AG04450 (cell line): ENCODE measurements around the gene SLC30A5. TPM values are rescaled to one million over a fixed set of nuclear protein-coding genes. Genes with fewer than 3 reads are reported as not detected.
"Not testable (repeated sequence)": the region's sequence is repeated elsewhere in the genome, so short reads cannot be mapped to it uniquely, and the experiment has no call there.

Source experiments
- CTCF ChIA-PET: fragments of 300-600, 350-600 bp; formaldehyde crosslinking; extraction: SDS; loops from one replicate; lab custom pipeline; 2022; ENCODE audit warnings: antibody characterized with exemption, inconsistent platforms; lab: Charles Lee
- POLR2A ChIA-PET: fragments of 350-600 bp; formaldehyde crosslinking; extraction: SDS; loops from one replicate; lab custom pipeline; 2021; ENCODE audit warnings: antibody characterized with exemption, inconsistent platforms; lab: Yijun Ruan, JAX
- DNase-seq: peaks from one replicate; pipeline ENCODE4 v3.0.0-alpha.2; 2011; ENCODE audit warnings: low read depth, low spot score
- H3K27ac ChIP-seq: one replicate; pipeline ENCODE4 v1.5.1; 2012; ENCODE audit warnings: low read depth, low read length, control low read depth
- H3K27me3 ChIP-seq: one replicate; pipeline ENCODE4 v1.6.0; 2012; ENCODE audit warnings: low read length; ENCODE audit not compliant: control insufficient read depth, insufficient read depth
- H3K4me3 ChIP-seq: 2 replicates; pipeline ENCODE4 v1.5.1; 2011; ENCODE audit warnings: mild to moderate bottlenecking, low read depth, low read length, control low read depth
- H3K9me3 ChIP-seq: 2 replicates; pipeline ENCODE4 v1.5.1; 2012; ENCODE audit warnings: low read length; ENCODE audit not compliant: control insufficient read depth, insufficient read depth
- polyA plus RNA-seq: library from polyadenylated mRNA; depleted of rRNA; stranded (reverse); fragments of >200 nt; gene quantifications from 2 replicates; pipeline ENCODE4 v1.2.3, GENCODE V29; 2011
- TF ChIP-seq, protein P1 (sequence below): IDR thresholded peaks from 2 replicates; pipeline ENCODE4 v1.5.1; 2011; ENCODE audit warnings: low read depth, low read length, control low read depth, inconsistent platforms

Gene SLC30A5
- polyA plus RNA-seq, 1 experiment = 49.2 TPM

DNA sequence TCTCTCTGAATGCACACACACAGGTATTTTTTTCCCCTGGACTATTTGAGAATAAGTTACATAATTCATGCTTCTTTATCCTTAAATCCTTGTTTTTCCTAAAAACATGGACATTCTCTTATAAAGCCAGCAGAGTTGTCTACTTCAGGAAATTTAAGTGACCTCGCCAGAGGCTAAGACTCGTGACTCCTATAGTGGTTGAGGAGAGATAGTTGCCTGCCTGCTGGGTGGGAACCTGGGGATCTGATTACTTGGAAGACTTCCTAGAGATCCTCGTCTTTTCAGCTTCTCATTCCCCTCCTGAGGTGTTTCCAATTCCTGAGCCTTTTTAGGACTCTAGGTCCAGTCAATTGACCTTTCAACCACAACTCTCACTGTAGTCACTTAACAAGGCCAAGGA lies 5.5 kb downstream of the SLC30A5 start:
- POLR2A ChIA-PET = no interaction called here
- no peak overlapping the region for H3K27ac ChIP-seq
- no peak overlapping the region for H3K4me3 ChIP-seq
- no peaks in the 10 kb centered on the region for H3K9me3 ChIP-seq
- CTCF ChIA-PET = no interaction called here
- H3K27me3 ChIP-seq = no peaks in the 10 kb centered on the region
- no peak for DNase-seq
- TF ChIP-seq, protein P1, sequence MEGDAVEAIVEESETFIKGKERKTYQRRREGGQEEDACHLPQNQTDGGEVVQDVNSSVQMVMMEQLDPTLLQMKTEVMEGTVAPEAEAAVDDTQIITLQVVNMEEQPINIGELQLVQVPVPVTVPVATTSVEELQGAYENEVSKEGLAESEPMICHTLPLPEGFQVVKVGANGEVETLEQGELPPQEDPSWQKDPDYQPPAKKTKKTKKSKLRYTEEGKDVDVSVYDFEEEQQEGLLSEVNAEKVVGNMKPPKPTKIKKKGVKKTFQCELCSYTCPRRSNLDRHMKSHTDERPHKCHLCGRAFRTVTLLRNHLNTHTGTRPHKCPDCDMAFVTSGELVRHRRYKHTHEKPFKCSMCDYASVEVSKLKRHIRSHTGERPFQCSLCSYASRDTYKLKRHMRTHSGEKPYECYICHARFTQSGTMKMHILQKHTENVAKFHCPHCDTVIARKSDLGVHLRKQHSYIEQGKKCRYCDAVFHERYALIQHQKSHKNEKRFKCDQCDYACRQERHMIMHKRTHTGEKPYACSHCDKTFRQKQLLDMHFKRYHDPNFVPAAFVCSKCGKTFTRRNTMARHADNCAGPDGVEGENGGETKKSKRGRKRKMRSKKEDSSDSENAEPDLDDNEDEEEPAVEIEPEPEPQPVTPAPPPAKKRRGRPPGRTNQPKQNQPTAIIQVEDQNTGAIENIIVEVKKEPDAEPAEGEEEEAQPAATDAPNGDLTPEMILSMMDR = no peak

DNA sequence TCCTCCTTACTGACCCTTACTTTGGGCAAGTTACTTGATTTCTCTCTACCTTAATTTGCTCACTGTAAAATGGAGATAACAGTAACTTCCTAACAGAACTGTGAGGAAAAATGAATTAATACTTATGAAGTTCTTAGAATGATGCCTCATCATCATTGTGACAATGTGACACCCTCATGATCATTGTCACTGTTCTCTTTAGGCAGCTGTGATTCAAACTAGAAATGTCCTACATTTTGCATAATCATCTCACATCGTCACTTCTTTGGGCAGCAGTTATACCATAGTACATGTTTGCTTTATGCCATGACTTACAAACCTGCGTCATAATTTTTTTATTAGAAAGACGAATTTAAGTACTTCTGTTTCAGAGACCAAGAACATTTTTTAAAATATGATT lies 9.7 kb downstream of the SLC30A5 start:
- H3K9me3 ChIP-seq = no peaks in the 10 kb centered on the region
- TF ChIP-seq, protein P1 = no peak
- H3K4me3 ChIP-seq = no peak overlapping the region
- H3K27me3 ChIP-seq = no peaks in the 10 kb centered on the region
- POLR2A ChIA-PET = no interaction called here
- CTCF ChIA-PET = interaction anchor here (2.3 kb wide), 1 partner anchor 10 kb away, joined by 16 read pairs; the partner anchor contains the start of gene SLC30A5
- no peak for DNase-seq
- H3K27ac ChIP-seq = no peak overlapping the region

DNA sequence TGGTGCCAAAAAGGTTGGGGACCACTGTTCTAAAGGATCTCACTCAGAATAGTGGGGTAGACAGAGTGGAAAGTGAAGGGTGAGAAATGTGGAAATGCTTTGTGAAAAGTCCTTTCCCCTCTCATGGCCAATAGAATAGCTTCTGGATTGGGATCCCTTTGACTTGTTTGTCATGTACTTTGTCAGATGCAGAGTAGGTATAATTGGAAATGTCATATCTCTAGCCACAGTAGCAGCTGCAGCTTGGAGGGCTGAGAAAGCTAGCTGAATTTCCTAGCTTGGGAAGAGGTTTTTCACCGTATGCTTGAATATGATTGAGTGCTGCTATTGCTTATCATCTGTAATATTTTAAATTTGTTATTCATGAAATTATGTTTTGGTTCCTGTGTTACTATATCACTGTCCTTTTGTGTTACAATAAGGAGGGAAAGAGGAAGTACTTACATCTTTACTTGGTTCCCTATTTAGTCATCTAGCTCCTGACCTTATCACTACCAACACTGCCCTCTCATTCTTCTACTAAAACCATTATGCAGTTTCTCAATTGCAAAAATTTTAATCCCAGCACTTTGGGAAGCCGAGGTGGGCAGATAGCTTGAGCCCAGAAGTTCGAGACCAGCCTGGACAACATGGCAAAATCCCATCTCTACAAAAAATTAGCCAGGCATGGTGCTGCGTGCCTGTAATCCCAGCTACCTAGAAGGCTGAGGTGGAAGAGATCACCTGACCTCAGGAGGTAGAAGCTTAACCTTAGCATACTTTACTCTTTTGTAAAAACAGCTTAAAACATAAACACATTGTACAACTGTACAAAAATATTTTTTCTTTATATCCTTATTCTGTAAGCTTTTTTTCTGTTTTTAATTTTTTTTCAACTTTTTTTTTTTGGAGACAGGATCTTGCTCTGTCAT lies 12.4 kb downstream of the SLC30A5 start:
- Histone ChIP-seq H3K9me3 (no peaks in the 10 kb centered on the region), H3K27ac (no peak overlapping the region), H3K4me3 (no peak overlapping the region), H3K27me3 (no peaks in the 10 kb centered on the region)
- TF ChIP-seq, protein P1 = no peak
- POLR2A ChIA-PET = interaction anchor here (0.6 to 0.7 kb wide), 2 partner anchors 83 to 219 kb away, joined by 3 to 4 read pairs; partner anchors contain the start of gene CENPH
- DNase-seq = no peak
- CTCF ChIA-PET = interaction anchor here (3.0 kb wide), 1 partner anchor 13 kb away, joined by 19 read pairs; the partner anchor contains the start of gene SLC30A5

DNA sequence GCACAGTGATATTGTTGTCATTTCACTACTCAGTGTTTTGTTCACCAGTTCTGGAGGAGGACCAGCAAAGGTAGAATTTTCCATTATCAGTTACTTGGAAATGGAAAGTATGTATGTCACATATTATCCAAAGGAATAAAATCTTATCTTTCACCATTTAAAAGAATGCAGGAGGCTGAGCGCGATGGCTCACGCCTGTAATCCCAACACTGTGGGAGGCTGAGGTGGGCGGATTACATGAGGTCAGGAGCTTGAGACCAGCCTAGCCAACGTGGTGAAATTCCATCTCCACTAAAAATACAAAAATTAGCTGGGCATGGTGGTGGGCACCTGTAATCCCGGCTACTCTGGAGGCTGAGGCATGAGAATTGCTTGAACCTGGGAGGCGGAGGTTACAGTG lies 14.6 kb downstream of the SLC30A5 start:
- H3K27ac ChIP-seq, H3K27me3 ChIP-seq, POLR2A ChIA-PET, H3K4me3 ChIP-seq, DNase-seq, H3K9me3 ChIP-seq: not testable (repeated sequence)
- CTCF ChIA-PET = interaction anchor here (3.0 kb wide), 1 partner anchor 15 kb away, joined by 19 read pairs; the partner anchor contains the start of gene SLC30A5

DNA sequence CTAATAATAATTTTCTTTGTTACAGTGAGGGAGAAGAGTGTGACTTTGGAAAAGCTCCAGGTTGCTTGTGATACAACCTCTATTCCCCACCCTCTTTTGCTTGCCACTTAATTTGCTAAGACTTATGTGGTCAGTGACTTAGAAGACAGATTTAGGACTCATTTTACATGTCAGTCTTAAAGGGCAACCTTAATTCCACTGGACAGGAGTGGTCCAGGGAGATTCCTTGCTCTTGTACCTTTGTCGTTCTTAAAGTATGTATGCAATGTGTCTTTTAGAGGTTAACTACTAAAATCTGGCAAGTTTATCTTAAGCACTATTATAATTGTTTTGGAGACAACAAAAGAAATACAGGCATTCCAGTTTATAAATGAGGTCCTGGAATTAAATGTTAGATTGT lies 20.0 kb downstream of the SLC30A5 start:
- no peaks in the 10 kb centered on the region for H3K9me3 ChIP-seq
- DNase-seq = no peak
- CTCF ChIA-PET = interaction anchor here (1.1 to 1.3 kb wide), 2 partner anchors 20 to 71 kb away, joined by 4 read pairs; partner anchors contain the start of gene SLC30A5
- H3K27ac ChIP-seq = no peak overlapping the region
- no peak overlapping the region for H3K4me3 ChIP-seq
- TF ChIP-seq, protein P1 = no peak
- POLR2A ChIA-PET = no interaction called here
- H3K27me3 ChIP-seq = no peaks in the 10 kb centered on the region
